ENCODE measurements around the gene CPED1.
"Not testable (repeated sequence)": the region's sequence is repeated elsewhere in the genome, so short reads cannot be mapped to it uniquely, and the experiment has no call there.

Gene CPED1

GRCh38 chr7:121027761-121028669, 39.5 kb downstream of the CPED1 start:
- Histone ChIP-seq H3K4me1 (ENCODE audit: control insufficient read depth, insufficient read depth, low read length) (no peaks in the 10 kb centered on the region), H3K4me3 (ENCODE audit: low read length) (no peak overlapping the region), H3K9ac (ENCODE audit: low read length) (no peak overlapping the region)

GRCh38 chr7:121029302-121029701, 40.8 kb downstream of the CPED1 start:
- H3K9ac ChIP-seq (ENCODE audit: low read length) = no peak overlapping the region
- H3K9me3 ChIP-seq (ENCODE audit: control insufficient read depth, low read length) = no peaks in the 10 kb centered on the region
- H3K4me1 ChIP-seq (ENCODE audit: control insufficient read depth, insufficient read depth, low read length) = no peaks in the 10 kb centered on the region
- H3K27me3 ChIP-seq (ENCODE audit: control insufficient read depth, insufficient read depth, low read length) = no peaks in the 10 kb centered on the region
- no peaks in the 10 kb centered on the region for H3K36me3 ChIP-seq (ENCODE audit: control insufficient read depth, insufficient read depth, low read length)
- no peak overlapping the region for H3K4me3 ChIP-seq (ENCODE audit: low read length)

More at GRCh38 chr7:121027761-121028669, 39.5 kb downstream of the CPED1 start:
- no peaks in the 10 kb centered on the region for H3K27me3 ChIP-seq (ENCODE audit: control insufficient read depth, insufficient read depth, low read length)
- H3K9me3 ChIP-seq (ENCODE audit: control insufficient read depth, low read length) = no peaks in the 10 kb centered on the region
- H3K36me3 ChIP-seq (ENCODE audit: control insufficient read depth, insufficient read depth, low read length) = no peaks in the 10 kb centered on the region

- Histone ChIP-seq H3K9ac (ENCODE audit: low read length) (no peak overlapping the region), H3K36me3 (ENCODE audit: control insufficient read depth, insufficient read depth, low read length) (no peaks in the 10 kb centered on the region), H3K4me3 (ENCODE audit: low read length) (no peak overlapping the region), H3K9me3 (ENCODE audit: control insufficient read depth, low read length) (no peaks in the 10 kb centered on the region), H3K27me3 (ENCODE audit: control insufficient read depth, insufficient read depth, low read length) (no peaks in the 10 kb centered on the region), H3K4me1 (ENCODE audit: control insufficient read depth, insufficient read depth, low read length) (no peaks in the 10 kb centered on the region)
Observed at GRCh38 chr7:121030308-121030707, 41.8 kb downstream of the CPED1 start.

GRCh38 chr7:121032645-121033460, 44.3 kb downstream of the CPED1 start:
- H3K9ac ChIP-seq (ENCODE audit: low read length) = no peak overlapping the region
- no peaks in the 10 kb centered on the region for H3K36me3 ChIP-seq (ENCODE audit: control insufficient read depth, insufficient read depth, low read length)
- no peak overlapping the region for H3K4me3 ChIP-seq (ENCODE audit: low read length)
- no peaks in the 10 kb centered on the region for H3K27me3 ChIP-seq (ENCODE audit: control insufficient read depth, insufficient read depth, low read length)
- H3K4me1 ChIP-seq (ENCODE audit: control insufficient read depth, insufficient read depth, low read length) = no peaks in the 10 kb centered on the region
- no peaks in the 10 kb centered on the region for H3K9me3 ChIP-seq (ENCODE audit: control insufficient read depth, low read length)

GRCh38 chr7:121034929-121035328, 46.4 kb downstream of the CPED1 start:
- Histone ChIP-seq H3K36me3 (ENCODE audit: control insufficient read depth, insufficient read depth, low read length) (no peaks in the 10 kb centered on the region), H3K9me3 (ENCODE audit: control insufficient read depth, low read length) (no peaks in the 10 kb centered on the region), H3K4me3 (ENCODE audit: low read length) (no peak overlapping the region), H3K9ac (ENCODE audit: low read length) (no peak overlapping the region), H3K4me1 (ENCODE audit: control insufficient read depth, insufficient read depth, low read length) (no peaks in the 10 kb centered on the region), H3K27me3 (ENCODE audit: control insufficient read depth, insufficient read depth, low read length) (no peaks in the 10 kb centered on the region)

- not testable (repeated sequence) for H3K9ac ChIP-seq (ENCODE audit: low read length); H3K27me3 ChIP-seq (ENCODE audit: control insufficient read depth, insufficient read depth, low read length); H3K36me3 ChIP-seq (ENCODE audit: control insufficient read depth, insufficient read depth, low read length); H3K9me3 ChIP-seq (ENCODE audit: control insufficient read depth, low read length); H3K4me1 ChIP-seq (ENCODE audit: control insufficient read depth, insufficient read depth, low read length); H3K4me3 ChIP-seq (ENCODE audit: low read length)
Observed at GRCh38 chr7:121036776-121037175, 48.3 kb downstream of the CPED1 start.

- not testable (repeated sequence) for H3K4me3 ChIP-seq (ENCODE audit: low read length); H3K9me3 ChIP-seq (ENCODE audit: control insufficient read depth, low read length); H3K9ac ChIP-seq (ENCODE audit: low read length); H3K27me3 ChIP-seq (ENCODE audit: control insufficient read depth, insufficient read depth, low read length); H3K4me1 ChIP-seq (ENCODE audit: control insufficient read depth, insufficient read depth, low read length); H3K36me3 ChIP-seq (ENCODE audit: control insufficient read depth, insufficient read depth, low read length)
Observed at GRCh38 chr7:121037329-121037728, 48.8 kb downstream of the CPED1 start.

- H3K27me3 ChIP-seq (ENCODE audit: control insufficient read depth, insufficient read depth, low read length) = no peaks in the 10 kb centered on the region
- no peak overlapping the region for H3K4me3 ChIP-seq (ENCODE audit: low read length)
- no peaks in the 10 kb centered on the region for H3K4me1 ChIP-seq (ENCODE audit: control insufficient read depth, insufficient read depth, low read length)
- H3K36me3 ChIP-seq (ENCODE audit: control insufficient read depth, insufficient read depth, low read length) = no peaks in the 10 kb centered on the region
- no peaks in the 10 kb centered on the region for H3K9me3 ChIP-seq (ENCODE audit: control insufficient read depth, low read length)
- no peak overlapping the region for H3K9ac ChIP-seq (ENCODE audit: low read length)
Observed at GRCh38 chr7:121037957-121038716, 49.6 kb downstream of the CPED1 start.

- H3K9ac ChIP-seq (ENCODE audit: low read length) = no peak overlapping the region
- no peaks in the 10 kb centered on the region for H3K36me3 ChIP-seq (ENCODE audit: control insufficient read depth, insufficient read depth, low read length)
Observed at GRCh38 chr7:121038717-121039509, 50.4 kb downstream of the CPED1 start.

GRCh38 chr7:121039510-121039822, 51.0 kb downstream of the CPED1 start:
- Histone ChIP-seq H3K9me3 (ENCODE audit: control insufficient read depth, low read length) (no peaks in the 10 kb centered on the region), H3K4me1 (ENCODE audit: control insufficient read depth, insufficient read depth, low read length) (no peaks in the 10 kb centered on the region), H3K27me3 (ENCODE audit: control insufficient read depth, insufficient read depth, low read length) (no peaks in the 10 kb centered on the region), H3K9ac (ENCODE audit: low read length) (no peak overlapping the region), H3K4me3 (ENCODE audit: low read length) (no peak overlapping the region), H3K36me3 (ENCODE audit: control insufficient read depth, insufficient read depth, low read length) (no peaks in the 10 kb centered on the region)

More at GRCh38 chr7:121038717-121039509, 50.4 kb downstream of the CPED1 start:
- H3K9me3 ChIP-seq (ENCODE audit: control insufficient read depth, low read length) = no peaks in the 10 kb centered on the region
- H3K27me3 ChIP-seq (ENCODE audit: control insufficient read depth, insufficient read depth, low read length) = no peaks in the 10 kb centered on the region
- H3K4me3 ChIP-seq (ENCODE audit: low read length) = no peak overlapping the region
- H3K4me1 ChIP-seq (ENCODE audit: control insufficient read depth, insufficient read depth, low read length) = no peaks in the 10 kb centered on the region

GRCh38 chr7:121039994-121040393, 51.5 kb downstream of the CPED1 start:
- Histone ChIP-seq H3K4me3 (ENCODE audit: low read length) (no peak overlapping the region), H3K36me3 (ENCODE audit: control insufficient read depth, insufficient read depth, low read length) (no peaks in the 10 kb centered on the region)

More at GRCh38 chr7:121039994-121040393, 51.5 kb downstream of the CPED1 start:
- no peaks in the 10 kb centered on the region for H3K27me3 ChIP-seq (ENCODE audit: control insufficient read depth, insufficient read depth, low read length)
- no peak overlapping the region for H3K9ac ChIP-seq (ENCODE audit: low read length)
- H3K9me3 ChIP-seq (ENCODE audit: control insufficient read depth, low read length) = no peaks in the 10 kb centered on the region
- H3K4me1 ChIP-seq (ENCODE audit: control insufficient read depth, insufficient read depth, low read length) = no peaks in the 10 kb centered on the region

Measured in mucosa of stomach (tissue), 1 donor.